GM21447 (cell line): ENCODE measurements around the gene TMEM245.

Experiments used
- ATAC-seq: cut with Tn5 transposase; IDR thresholded peaks from one replicate; pipeline ENCODE4 v1.9.1; 2021; ENCODE audit not compliant: unreplicated experiment

Gene TMEM245

GRCh38 chr9:109031241-109031640 is 88.5 kb downstream of the TMEM245 start:
- ATAC-seq: no peak

- ATAC-seq: no peak
Measured at GRCh38 chr9:109030426-109030825, 89.3 kb downstream of the TMEM245 start.

GRCh38 chr9:109028457-109028856 is 91.3 kb downstream of the TMEM245 start:
- ATAC-seq: no peak

DNA sequence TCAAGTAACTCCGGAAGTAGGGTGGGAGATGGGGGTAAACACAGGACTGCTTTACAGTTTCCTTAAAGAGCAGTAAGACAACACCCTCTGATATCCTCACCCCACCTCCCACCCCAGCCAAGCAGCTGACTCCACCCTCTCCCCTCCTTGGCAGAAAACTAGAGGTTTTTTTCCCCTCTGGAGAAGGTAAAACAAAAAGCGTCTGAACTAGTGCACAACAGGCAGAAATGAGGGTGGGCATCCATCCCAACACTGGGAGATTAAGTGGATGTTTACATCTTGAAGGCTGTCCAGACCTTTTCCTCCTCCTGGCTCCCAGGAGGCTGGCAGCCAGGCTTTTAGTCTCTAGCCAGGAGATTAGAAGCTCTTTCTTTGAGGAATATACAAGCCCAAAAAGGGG is 92.6 kb downstream of the TMEM245 start:
- ATAC-seq: no peak

DNA sequence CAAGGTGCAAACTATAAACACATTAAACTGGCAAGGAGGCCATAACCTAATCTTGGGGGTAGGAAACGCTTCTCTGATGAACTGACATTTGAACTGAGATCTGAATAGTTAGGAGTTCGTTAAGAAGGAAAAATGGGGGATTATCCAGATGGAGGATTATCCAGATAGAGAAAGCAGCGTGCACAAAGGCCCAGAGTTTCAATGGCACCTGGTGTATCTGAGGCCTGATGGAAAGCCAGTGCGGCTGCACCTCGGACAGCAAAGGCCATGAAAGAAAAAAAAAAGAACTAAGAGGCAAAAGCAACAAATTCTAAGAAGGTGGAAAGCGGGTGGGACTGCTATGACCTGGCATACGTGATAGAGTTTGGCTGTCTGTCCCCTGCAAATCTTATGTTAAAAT is 93.4 kb downstream of the TMEM245 start:
- ATAC-seq: no peak

DNA sequence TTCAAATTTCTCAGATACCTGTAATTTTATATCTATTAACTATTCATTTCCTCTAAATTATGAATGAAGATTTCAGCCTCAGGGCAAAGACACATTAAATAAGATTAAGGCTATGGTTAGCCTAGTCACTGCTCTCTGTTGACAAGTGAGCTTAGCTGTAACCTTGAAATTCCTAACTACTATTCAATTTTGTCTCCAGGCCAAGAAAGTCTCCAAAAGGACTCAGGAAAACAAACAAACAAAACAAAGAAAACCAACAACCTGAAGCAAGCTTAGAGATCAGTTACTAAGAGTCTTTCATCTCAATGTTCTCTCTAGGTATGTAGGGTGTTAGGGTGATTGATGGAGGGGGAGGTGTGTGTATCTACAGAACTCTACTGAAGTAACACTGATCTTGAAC is 96.9 kb downstream of the TMEM245 start:
- ATAC-seq: no peak

- ATAC-seq: no peak
Measured at GRCh38 chr9:109020581-109021511, 98.9 kb downstream of the TMEM245 start.

DNA sequence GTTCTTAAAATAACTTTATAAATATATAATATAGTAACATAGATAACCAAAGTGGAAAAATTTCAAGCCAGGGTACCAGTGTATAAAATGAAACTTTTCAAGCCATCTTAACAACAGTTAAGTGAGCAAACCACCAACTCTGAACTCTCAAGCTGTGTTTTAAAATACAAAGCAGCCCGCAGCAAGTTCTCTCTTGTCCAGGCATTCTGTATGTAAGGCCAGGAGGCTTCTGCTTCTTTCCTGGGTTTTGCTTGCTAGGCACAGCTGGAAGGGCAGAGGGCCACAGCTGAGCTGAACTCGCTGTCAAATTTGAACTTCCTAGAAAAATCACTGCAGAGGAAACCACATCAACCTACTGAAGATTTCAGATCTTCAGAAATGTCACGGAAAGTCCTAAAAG is 99.6 kb downstream of the TMEM245 start:
- ATAC-seq: no peak

GRCh38 chr9:109019420-109019819 is 100.3 kb downstream of the TMEM245 start:
- no peak for ATAC-seq

GRCh38 chr9:109017493-109017892 is 102.3 kb downstream of the TMEM245 start:
- ATAC-seq: peak; percentile 30

DNA sequence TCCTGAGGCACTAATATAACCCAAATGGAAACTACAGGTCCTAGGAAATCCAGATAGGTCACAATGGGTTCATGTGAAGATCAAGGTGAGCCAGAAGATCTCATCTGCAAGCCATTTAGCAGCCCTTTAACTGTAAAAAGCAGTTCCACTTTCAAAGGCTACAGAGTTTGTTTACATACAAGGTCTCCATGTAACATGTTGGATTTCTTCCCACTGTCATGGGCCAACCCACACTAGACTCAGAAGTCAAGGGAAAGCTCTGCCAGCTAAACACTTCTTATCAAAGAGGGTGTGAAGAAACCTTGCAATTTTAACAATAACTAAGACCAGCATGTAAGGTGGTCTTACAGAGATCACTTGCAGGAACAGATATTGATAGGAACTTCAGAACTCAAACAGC is 102.7 kb downstream of the TMEM245 start:
- ATAC-seq: no peak

DNA sequence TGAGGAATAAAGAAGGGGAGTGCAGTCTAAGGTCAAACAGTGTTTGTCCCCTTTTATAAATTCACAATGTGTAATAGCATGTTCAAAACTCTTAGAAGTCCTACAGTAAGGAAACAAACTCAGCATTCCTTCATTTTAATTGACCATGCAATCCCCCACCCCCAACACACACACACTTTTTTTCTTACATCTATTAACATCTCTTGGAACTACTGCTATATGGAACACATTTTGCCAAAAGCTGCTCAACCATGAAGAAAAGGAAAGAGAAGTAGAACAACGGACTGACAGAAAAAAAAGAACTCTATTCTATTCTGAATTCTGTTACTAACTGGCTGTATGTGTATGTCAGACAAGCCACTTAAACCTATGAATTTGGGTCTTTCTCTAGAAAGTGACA is 103.6 kb downstream of the TMEM245 start:
- ATAC-seq: no peak

GRCh38 chr9:109014608-109015280 is 105.0 kb downstream of the TMEM245 start:
- no peak for ATAC-seq

- no peak for ATAC-seq
Measured at GRCh38 chr9:109013679-109014607, 105.8 kb downstream of the TMEM245 start.

DNA sequence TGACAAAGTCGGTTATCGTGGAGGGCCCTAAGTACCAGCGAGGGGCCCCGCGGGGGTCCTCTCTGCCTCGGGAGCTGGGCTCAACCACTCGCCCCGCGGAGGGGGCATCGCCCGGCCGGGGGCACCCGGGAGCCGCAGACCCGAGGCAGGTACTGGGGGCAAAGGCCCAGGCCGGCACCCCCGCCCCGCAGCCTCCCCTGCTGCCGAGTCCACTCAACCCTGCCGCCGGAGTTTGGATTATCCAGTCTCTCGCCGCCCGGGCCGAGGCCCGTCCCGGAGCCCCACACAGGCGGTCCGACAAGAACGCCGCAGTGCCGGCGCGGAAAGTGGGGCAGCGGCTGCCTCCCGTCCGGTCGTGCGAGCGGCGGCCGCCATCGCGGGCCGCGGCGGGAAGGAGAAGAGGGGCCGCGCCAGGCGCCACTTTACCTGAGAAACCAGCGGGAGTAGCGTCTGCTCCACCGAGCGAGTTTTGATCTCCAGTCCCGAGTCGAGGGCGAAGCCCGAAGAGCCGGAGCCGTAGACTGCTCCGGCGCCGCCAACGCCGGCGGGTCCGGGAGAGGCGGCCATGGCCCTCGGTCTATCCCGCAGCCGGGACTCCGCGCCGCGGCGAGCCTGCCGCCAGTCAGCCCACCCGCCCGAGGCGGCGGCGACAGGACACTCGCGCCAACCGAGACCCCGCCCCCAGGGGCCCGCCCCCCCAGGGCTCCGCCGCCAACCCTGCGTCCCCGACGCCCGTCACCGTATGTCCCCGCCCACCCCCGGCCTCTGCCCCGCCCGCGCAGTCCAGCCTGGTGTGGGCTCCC is 106.7 kb downstream of the TMEM245 start, which contains the start of gene CTNNAL1:
TSS of gene CTNNAL1 (minus strand) at position 624 of the 803 bp plus-strand sequence. CDS start at position 567, 57 bp downstream.
- ATAC-seq: peak; percentile 61

DNA sequence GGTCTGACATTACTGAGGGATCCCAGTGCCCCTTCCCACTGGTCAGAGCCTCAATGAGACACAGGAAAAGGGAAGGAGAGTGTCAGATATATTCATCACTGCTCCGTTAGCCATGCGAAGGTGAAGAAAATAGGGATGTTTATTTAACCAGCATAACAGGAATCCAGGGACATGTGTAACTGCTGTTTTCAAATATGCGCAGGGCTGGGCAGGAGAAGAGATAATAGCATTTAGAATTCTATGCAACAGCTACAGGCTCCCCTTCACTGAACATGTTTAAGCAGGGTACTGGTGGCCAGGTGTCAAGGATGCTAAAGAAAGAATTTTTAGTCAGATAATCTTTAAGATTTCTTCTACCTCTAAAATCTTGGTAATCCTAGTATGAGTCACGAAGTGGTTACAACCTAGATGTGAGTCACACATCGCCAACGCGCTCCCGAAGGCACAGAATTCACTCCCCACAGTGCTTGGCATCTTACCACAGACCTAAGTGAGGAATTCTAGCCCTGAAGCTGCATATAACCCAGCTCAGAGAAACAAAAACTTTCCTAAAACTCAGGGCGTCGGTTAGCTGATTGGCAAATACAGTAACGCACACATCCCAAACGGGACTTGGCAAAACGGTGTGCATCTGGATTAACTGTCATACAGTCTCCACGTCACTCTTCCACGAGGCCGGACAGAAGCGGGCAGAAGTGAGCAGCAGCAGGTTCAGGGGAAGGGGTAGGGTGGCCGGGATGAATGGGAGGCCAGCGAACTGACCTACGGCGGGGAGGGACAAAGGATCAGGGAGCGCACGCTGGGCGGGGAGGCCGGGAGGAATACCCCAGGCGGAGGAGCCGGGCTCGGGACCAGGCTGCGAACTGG is 107.5 kb downstream of the TMEM245 start:
- peak; percentile 25 for ATAC-seq

GRCh38 chr9:109011231-109011671 is 108.5 kb downstream of the TMEM245 start:
- no peak for ATAC-seq

DNA sequence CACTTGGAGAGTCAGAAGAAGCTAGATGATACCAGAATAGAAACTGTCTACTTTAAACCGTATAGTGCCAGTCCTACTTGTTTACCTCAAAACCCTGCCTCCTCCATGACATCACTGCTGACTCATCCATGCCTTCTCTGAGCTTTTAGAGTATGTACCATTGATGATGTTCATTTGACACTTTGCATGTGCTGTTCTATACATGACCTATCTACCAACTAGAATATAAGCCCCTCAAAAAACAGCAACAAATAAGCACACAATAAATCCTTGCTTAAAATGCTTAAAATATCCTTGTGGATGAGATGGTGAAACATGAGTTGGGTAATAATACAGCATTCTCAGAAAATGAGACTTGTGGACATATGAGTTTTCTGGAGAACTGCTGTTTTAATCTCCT is 109.0 kb downstream of the TMEM245 start:
- ATAC-seq: peak; percentile 50

- ATAC-seq: no peak
Measured at GRCh38 chr9:109005678-109006077, 114.1 kb downstream of the TMEM245 start.
